GM18511 (cell line): ENCODE data around the gene SMIM7.
"Not testable (repeated sequence)": the region's sequence is repeated elsewhere in the genome, so short reads cannot be mapped to it uniquely, and the experiment has no call there.

Source experiments
- ATAC-seq: cut with Tn5 transposase; IDR thresholded peaks from one replicate; pipeline ENCODE4 v1.9.1; 2021; ENCODE audit warnings: mild to moderate bottlenecking, moderate library complexity; ENCODE audit not compliant: unreplicated experiment

The SMIM7 gene

GRCh38 chr19:16655727-16656126 is 4.2 kb downstream of the SMIM7 start:
- ATAC-seq = no peak

GRCh38 chr19:16654627-16655026 is 5.3 kb downstream of the SMIM7 start:
- ATAC-seq = no peak

- no peak for ATAC-seq
Observed at GRCh38 chr19:16654140-16654539, 5.8 kb downstream of the SMIM7 start.

DNA sequence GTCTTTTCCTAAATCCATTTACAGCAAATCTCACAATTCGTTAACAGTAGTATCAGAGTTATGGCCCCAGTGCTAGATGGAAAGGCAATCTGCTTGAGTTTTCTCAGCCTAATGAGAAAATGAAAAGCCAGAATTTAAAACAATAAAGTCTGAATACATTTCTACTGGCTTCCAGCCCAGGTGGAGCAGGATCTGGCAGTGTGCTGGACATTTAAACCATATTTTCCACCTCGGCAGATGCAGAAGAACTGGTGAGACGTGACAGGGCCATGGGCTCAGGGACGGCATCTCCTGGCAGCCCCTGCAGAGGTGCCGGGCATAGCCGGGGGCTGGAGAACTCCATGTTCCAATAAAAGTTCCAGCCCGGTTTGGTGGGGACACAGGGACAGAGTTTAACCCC is 7.1 kb downstream of the SMIM7 start:
- ATAC-seq = no peak

GRCh38 chr19:16651421-16652188 is 8.3 kb downstream of the SMIM7 start:
- ATAC-seq = not testable (repeated sequence)

- no peak for ATAC-seq
Observed at GRCh38 chr19:16650821-16651220, 9.1 kb downstream of the SMIM7 start.

- ATAC-seq = no peak
Observed at GRCh38 chr19:16649734-16650133, 10.2 kb downstream of the SMIM7 start.

- ATAC-seq = no peak
Observed at GRCh38 chr19:16645140-16645539, 14.8 kb downstream of the SMIM7 start.

- no peak for ATAC-seq
Observed at GRCh38 chr19:16641695-16642094, 18.2 kb downstream of the SMIM7 start.

DNA sequence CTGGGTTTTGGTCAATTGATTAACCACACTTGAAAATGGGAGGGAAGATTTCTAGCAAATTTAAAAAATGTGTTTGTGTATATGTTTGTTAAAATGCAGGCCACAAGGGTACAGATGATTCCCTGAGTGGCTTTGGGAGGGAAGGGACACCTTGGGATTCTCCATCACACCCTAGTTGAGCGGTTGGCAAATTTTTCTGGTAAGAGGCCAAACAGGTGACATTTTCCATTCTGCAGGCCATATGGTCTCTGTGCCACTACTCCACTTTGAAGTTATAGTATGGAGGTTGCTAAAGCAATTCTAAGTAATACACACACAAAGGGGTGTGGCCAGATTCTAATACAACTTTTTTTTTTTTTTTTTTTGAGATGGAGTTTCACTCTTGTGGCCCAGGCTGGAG is 19.0 kb downstream of the SMIM7 start:
- no peak for ATAC-seq

- ATAC-seq = no peak
Observed at GRCh38 chr19:16638666-16639065, 21.3 kb downstream of the SMIM7 start.

- ATAC-seq = no peak
Observed at GRCh38 chr19:16637535-16637934, 22.4 kb downstream of the SMIM7 start.

- ATAC-seq = no peak
Observed at GRCh38 chr19:16631465-16631864, 28.5 kb downstream of the SMIM7 start.

DNA sequence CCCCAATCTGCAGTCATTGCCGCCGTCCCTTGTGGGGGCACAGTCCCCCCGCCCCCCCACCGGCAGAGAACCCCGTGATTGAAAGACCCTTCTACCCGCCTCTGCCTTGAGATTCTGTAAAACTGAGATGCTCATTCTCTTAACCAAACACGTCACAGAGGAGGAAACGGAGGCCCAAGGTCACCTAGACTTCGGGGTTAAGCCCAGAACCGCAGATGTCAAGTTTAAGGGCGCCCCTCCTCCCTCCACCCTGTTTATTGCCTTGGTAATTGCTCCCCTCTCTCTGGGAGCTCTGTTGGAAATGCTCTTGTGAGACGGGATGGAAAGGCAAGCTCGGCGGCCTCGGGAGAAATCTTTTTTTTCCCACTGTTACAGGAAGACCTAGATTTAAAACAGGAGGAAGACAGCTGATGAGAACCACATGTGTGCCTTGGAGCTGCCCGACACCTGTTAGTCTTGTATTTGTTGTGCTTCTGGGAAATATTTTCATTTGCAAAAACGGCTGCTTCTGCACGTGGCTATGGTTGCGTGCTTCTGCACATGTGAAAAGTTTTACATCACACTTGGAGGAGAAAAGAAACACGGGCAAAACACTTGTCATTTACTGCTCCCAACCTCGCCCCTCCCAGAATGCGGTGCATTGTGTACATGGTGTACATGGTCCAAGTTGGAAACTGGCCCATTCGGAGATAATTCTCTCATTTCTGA is 30.8 kb downstream of the SMIM7 start:
- ATAC-seq = peak; percentile 7

- ATAC-seq = peak; percentile 80
Observed at GRCh38 chr19:16628183-16628983, 31.6 kb downstream of the SMIM7 start, which contains the start of gene MED26. MED26 (minus strand) TSS chr19:16628204; CDS start chr19:16627943, 261 bp downstream.

GRCh38 chr19:16627928-16628182 is 32.1 kb downstream of the SMIM7 start:
- no peak for ATAC-seq

GRCh38 chr19:16627193-16627927 is 32.6 kb downstream of the SMIM7 start:
- ATAC-seq = no peak

- no peak for ATAC-seq
Observed at GRCh38 chr19:16626796-16627192, 33.1 kb downstream of the SMIM7 start.

DNA sequence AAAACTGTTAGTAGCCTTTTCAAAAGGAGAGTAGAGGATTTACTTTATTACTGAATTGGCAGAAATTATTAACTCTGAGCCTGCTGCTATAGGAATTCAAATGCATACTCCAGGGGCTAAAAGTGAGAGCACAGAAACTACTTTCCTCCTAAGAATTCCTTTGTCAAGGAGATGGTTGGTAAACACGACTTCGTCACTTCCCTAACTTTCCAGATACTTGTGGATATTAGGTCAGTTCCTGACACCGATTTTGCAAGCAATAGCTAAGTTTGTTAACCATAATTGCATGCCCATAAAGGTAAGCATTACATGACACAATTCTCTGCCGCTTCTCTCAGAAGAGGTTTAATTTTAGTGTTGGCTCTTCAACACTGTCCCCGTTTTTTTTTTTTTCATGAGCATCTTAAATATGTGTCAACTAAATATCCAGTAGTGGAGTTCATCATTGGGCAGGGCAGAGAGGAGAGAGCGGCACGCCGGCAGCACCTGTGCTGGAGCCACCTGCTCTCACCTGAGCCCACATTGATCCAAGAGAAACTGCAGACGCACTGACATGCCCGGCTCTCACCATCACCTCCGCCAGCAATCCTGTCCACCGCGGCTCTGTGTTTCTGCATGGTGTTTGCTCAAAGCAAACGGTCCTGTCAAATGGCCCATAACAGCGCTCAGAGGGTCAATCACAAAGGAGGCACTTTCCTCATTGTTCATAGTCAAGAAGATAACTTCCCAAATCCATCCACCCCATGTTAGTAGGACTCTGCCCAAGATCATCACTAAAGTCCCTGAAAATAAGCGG is 34.6 kb downstream of the SMIM7 start:
- ATAC-seq = no peak

DNA sequence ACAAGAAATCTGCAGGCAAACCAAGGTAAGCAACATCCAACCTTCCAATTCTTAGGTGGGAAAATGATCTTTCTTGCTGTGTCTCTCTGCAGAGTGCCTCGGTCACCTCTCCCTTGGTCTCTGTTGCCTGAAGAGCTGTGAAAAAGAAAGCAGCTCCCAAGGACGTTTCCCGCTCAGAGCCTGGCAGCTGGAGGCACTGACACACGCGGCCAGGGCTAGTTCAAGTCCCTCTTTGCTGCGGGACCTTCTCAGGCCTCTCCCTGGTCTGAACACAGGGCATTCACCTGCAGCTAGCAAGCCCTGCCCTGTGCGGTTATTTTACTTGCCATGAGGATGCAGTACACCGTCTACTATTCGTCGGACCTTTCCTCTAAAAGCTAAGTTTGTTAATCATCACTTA is 35.7 kb downstream of the SMIM7 start:
- no peak for ATAC-seq
